ENCODE data around the gene SPEG. TPM values are rescaled to one million over a fixed set of nuclear protein-coding genes. Genes with fewer than 3 reads are reported as not detected.
A peak's percentile ranks its signal among the peaks of the same experiment; 100 is the strongest.

Gene SPEG
- total and polyA plus RNA-seq, 3 experiments from 2014 or later = 0.48 to 1.0 (median 0.94) TPM

DNA sequence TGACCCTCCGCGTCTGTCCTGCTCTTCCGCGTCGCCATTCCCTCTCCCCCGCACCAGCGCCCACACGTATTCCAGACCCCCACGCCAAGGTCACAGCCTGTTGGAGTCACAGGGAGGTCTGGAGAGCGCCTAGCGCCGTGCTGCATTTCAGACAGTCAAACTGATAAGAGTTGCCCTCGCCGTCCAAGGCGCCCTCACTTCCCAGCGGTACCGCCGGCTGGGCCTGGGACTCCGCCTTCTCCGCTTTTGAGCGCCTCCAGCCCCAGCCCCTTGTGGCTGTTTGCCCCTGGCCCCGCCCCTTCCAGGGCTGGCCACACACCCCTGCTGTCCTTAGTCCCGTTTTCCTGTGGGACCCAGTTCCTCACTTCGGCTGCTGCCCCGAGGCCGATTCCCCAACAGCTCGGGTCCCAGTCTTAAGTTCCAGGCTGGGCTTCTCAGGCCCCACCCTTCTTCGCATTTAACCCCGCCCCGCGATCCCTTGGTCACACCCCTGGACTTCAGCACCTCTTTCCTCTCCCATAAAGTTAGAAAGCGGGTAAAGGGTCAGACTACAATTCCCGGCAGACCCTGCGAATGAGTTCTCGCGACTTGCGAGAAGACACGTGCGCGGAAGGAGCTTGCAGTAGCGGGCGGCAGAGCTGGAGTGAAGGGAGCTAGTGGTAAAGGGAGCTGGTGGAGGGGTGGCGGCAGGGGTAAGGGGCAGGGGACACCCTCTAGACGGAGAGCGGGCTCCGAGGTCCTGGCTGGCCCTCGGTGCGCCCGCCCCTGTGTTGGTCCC, 63.8 kb downstream of the SPEG start, which contains the start of gene GMPPA:
TSS of gene GMPPA (plus strand) at position 612 of the 778 bp plus-strand sequence. CDS start 1,085 bp downstream, outside the sequence.
- CTCF ChIA-PET = interaction anchor here (0.7 to 6.1 kb wide), 9 partner anchors 11 to 144 kb away, joined by 3 to 102 read pairs (median 3); partner anchors contain the start of gene DNPEP
- H3K27ac ChIP-seq (ENCODE audit: low read depth, low read length) = peak within 1 kb of the TSS; percentile 70
- Mint-ChIP-seq H3K4me1 (peaks cover 28 to 45% (median 32%) of the 10 kb centered on the region in 3 donors), H3K27me3 (peaks cover 23 to 42% of the 10 kb centered on the region in 2 donors), H3K36me3 (peaks cover under 1 to 14% (median 2%) of the 10 kb centered on the region in 3 donors), H3K4me3 (peak within 1 kb of the TSS; percentile 85 to 99 (median 96)), H3K9me3 (no peaks in the 10 kb centered on the region), H3K27ac (peak within 1 kb of the TSS; percentile 5 to 95 (median 88))
- H3K27me3 ChIP-seq (ENCODE audit: insufficient read depth, low read length, poor library complexity, severe bottlenecking) = peaks cover 30% of the 10 kb centered on the region
- H3K36me3 ChIP-seq (ENCODE audit: insufficient read depth, low read length) = no peaks in the 10 kb centered on the region
- H3K4me3 ChIP-seq (ENCODE audit: low read length) = peak within 1 kb of the TSS; percentile 77
- DNase-seq = peak; percentile 84 to 95 (median 89)
- POLR2A ChIA-PET = interaction anchor here (1.2 kb wide), 2 partner anchors 12 to 111 kb away, joined by 3 to 5 read pairs; partner anchors contain the start of gene DNPEP
- H3K4me1 ChIP-seq (ENCODE audit: insufficient read depth, low read length) = peaks cover 26% of the 10 kb centered on the region
- H3K9me3 ChIP-seq (ENCODE audit: low read length) = no peaks in the 10 kb centered on the region

- ChIA-PET POLR2A (interaction anchor here (1.2 kb wide), 2 partner anchors 11 to 111 kb away, joined by 3 to 5 read pairs; partner anchors contain the start of gene DNPEP), CTCF (interaction anchor here (0.7 to 6.1 kb wide), 8 partner anchors 10 to 144 kb away, joined by 3 to 102 read pairs (median 4); partner anchors contain the start of gene DNPEP)
- Histone ChIP-seq H3K27me3 (ENCODE audit: insufficient read depth, low read length, poor library complexity, severe bottlenecking) (peaks cover 30% of the 10 kb centered on the region), H3K27ac (ENCODE audit: low read depth, low read length) (peak overlapping the region; percentile 70), H3K36me3 (ENCODE audit: insufficient read depth, low read length) (peaks cover 4% of the 10 kb centered on the region), H3K4me3 (ENCODE audit: low read length) (peak overlapping the region; percentile 77), H3K4me1 (ENCODE audit: insufficient read depth, low read length) (peaks cover 26% of the 10 kb centered on the region), H3K9me3 (ENCODE audit: low read length) (no peaks in the 10 kb centered on the region)
- peaks cover 22 to 37% of the 10 kb centered on the region in 2 donors for H3K27me3 Mint-ChIP-seq
- DNase-seq = no peak
- peaks cover 28 to 45% (median 32%) of the 10 kb centered on the region in 3 donors for H3K4me1 Mint-ChIP-seq
- H3K9me3 Mint-ChIP-seq = no peaks in the 10 kb centered on the region
- peak overlapping the region; percentile 85 to 99 (median 96) for H3K4me3 Mint-ChIP-seq
- H3K36me3 Mint-ChIP-seq = peaks cover 4 to 19% (median 7%) of the 10 kb centered on the region in 3 donors
- peak overlapping the region; percentile 5 to 95 (median 88) for H3K27ac Mint-ChIP-seq
Measured at GRCh38 chr2:219499058-219499307, 64.3 kb downstream of the SPEG start.

DNA sequence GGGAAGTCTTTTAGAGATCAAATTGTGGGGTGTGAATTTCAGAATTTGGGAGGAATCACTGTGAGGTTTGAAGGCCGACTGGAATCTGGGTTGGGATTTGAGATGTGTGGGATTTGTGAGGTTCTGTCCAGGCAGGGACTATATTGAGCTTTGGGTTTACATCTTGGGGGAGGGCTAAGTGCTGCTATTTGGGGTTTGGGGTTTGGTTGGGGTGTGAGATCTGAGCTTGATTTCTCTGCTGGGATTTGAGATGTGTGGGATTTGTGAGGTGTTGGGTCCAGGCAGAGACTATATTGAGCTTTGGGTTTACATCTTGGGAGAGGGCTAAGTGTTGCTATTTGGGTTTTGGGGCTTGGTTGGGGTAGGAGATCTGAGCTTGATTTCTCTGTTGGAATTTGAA, 64.9 kb downstream of the SPEG start:
- peaks cover 4 to 25% (median 13%) of the 10 kb centered on the region in 3 donors for H3K36me3 Mint-ChIP-seq
- H3K36me3 ChIP-seq (ENCODE audit: insufficient read depth, low read length) = peaks cover 9% of the 10 kb centered on the region
- ChIA-PET POLR2A (interaction anchor here (1.2 to 1.3 kb wide), 2 partner anchors 11 to 112 kb away, joined by 3 to 5 read pairs; partner anchors contain the start of gene DNPEP), CTCF (interaction anchor here (1.0 to 3.0 kb wide), 5 partner anchors 10 to 143 kb away, joined by 3 to 13 read pairs (median 6); no protein-coding TSS in a partner anchor)
- peaks cover 26% of the 10 kb centered on the region for H3K4me1 ChIP-seq (ENCODE audit: insufficient read depth, low read length)
- peak overlapping the region; percentile 2 to 91 (median 64) for H3K27ac Mint-ChIP-seq
- peaks cover 21 to 31% of the 10 kb centered on the region in 2 donors for H3K27me3 Mint-ChIP-seq
- H3K9me3 ChIP-seq (ENCODE audit: low read length) = no peaks in the 10 kb centered on the region
- peak overlapping the region; percentile 85 to 99 (median 96) for H3K4me3 Mint-ChIP-seq
- peaks cover 28% of the 10 kb centered on the region for H3K27me3 ChIP-seq (ENCODE audit: insufficient read depth, low read length, poor library complexity, severe bottlenecking)
- peak overlapping the region; percentile 77 for H3K4me3 ChIP-seq (ENCODE audit: low read length)
- peaks cover 28 to 45% (median 32%) of the 10 kb centered on the region in 3 donors for H3K4me1 Mint-ChIP-seq
- H3K27ac ChIP-seq (ENCODE audit: low read depth, low read length) = peak overlapping the region; percentile 70
- DNase-seq = no peak
- H3K9me3 Mint-ChIP-seq = no peaks in the 10 kb centered on the region

- Mint-ChIP-seq H3K27ac (peak overlapping the region in 2 of 8 donors; percentile 40 to 91), H3K27me3 (peaks cover 18 to 25% of the 10 kb centered on the region in 2 donors), H3K4me1 (peaks cover 28 to 44% (median 32%) of the 10 kb centered on the region in 3 donors), H3K9me3 (no peaks in the 10 kb centered on the region), H3K4me3 (peak overlapping the region; percentile 85 to 99 (median 96)), H3K36me3 (peaks cover 8 to 30% (median 15%) of the 10 kb centered on the region in 3 donors)
- H3K36me3 ChIP-seq (ENCODE audit: insufficient read depth, low read length) = peaks cover 13% of the 10 kb centered on the region
- ChIA-PET POLR2A (interaction anchor here (1.3 kb wide), 1 partner anchor 113 kb away, joined by 3 read pairs; the partner anchor contains the start of gene DNPEP), CTCF (interaction anchor here (1.1 to 3.0 kb wide), 3 partner anchors 10 to 30 kb away, joined by 3 to 13 read pairs (median 10); partner anchors contain the start of gene ASIC4)
- H3K9me3 ChIP-seq (ENCODE audit: low read length) = no peaks in the 10 kb centered on the region
- peaks cover 26% of the 10 kb centered on the region for H3K4me1 ChIP-seq (ENCODE audit: insufficient read depth, low read length)
- DNase-seq = no peak
- H3K27me3 ChIP-seq (ENCODE audit: insufficient read depth, low read length, poor library complexity, severe bottlenecking) = peaks cover 22% of the 10 kb centered on the region
- H3K27ac ChIP-seq (ENCODE audit: low read depth, low read length) = peak overlapping the region; percentile 70
- no peak overlapping the region for H3K4me3 ChIP-seq (ENCODE audit: low read length)
Measured at GRCh38 chr2:219500135-219500534, 65.5 kb downstream of the SPEG start.

- peaks cover 9 to 47% (median 19%) of the 10 kb centered on the region in 3 donors for H3K36me3 Mint-ChIP-seq
- CTCF ChIA-PET = interaction anchor here (3.0 kb wide), 1 partner anchor 8 kb away, joined by 10 read pairs; no protein-coding TSS in a partner anchor
- peak overlapping the region in 2 of 8 donors; percentile 61 to 88 for H3K27ac Mint-ChIP-seq
Measured at GRCh38 chr2:219501849-219502248, 67.2 kb downstream of the SPEG start.

GRCh38 chr2:219502618-219503017, 68.0 kb downstream of the SPEG start:
- POLR2A ChIA-PET = no interaction called here

More at GRCh38 chr2:219501849-219502248, 67.2 kb downstream of the SPEG start:
- no peaks in the 10 kb centered on the region for H3K9me3 ChIP-seq (ENCODE audit: low read length)
- peaks cover 28 to 34% (median 29%) of the 10 kb centered on the region in 3 donors for H3K4me1 Mint-ChIP-seq
- POLR2A ChIA-PET = no interaction called here
- peaks cover 9% of the 10 kb centered on the region for H3K27me3 ChIP-seq (ENCODE audit: insufficient read depth, low read length, poor library complexity, severe bottlenecking)
- H3K4me1 ChIP-seq (ENCODE audit: insufficient read depth, low read length) = peaks cover 24% of the 10 kb centered on the region
- H3K27me3 Mint-ChIP-seq = peaks cover 9 to 13% of the 10 kb centered on the region in 2 donors
- H3K9me3 Mint-ChIP-seq = no peaks in the 10 kb centered on the region
- H3K4me3 ChIP-seq (ENCODE audit: low read length) = no peak overlapping the region
- DNase-seq = no peak
- peak overlapping the region; percentile 57 for H3K27ac ChIP-seq (ENCODE audit: low read depth, low read length)
- H3K4me3 Mint-ChIP-seq = peak overlapping the region in 1 of 7 donors; percentile 66
- H3K36me3 ChIP-seq (ENCODE audit: insufficient read depth, low read length) = peaks cover 14% of the 10 kb centered on the region

GRCh38 chr2:219505585-219505984, 70.9 kb downstream of the SPEG start:
- no peak overlapping the region for H3K4me3 Mint-ChIP-seq
- Histone ChIP-seq H3K4me3 (ENCODE audit: low read length) (no peak overlapping the region), H3K4me1 (ENCODE audit: insufficient read depth, low read length) (peaks cover 15% of the 10 kb centered on the region), H3K9me3 (ENCODE audit: low read length) (no peaks in the 10 kb centered on the region), H3K36me3 (ENCODE audit: insufficient read depth, low read length) (peaks cover 14% of the 10 kb centered on the region), H3K27me3 (ENCODE audit: insufficient read depth, low read length, poor library complexity, severe bottlenecking) (no peaks in the 10 kb centered on the region), H3K27ac (ENCODE audit: low read depth, low read length) (no peak overlapping the region)
- peaks cover 11 to 15% (median 12%) of the 10 kb centered on the region in 3 donors for H3K4me1 Mint-ChIP-seq
- no peak for DNase-seq
- H3K9me3 Mint-ChIP-seq = peaks cover 0 to 4% (median 0%) of the 10 kb centered on the region in 5 donors
- H3K27me3 Mint-ChIP-seq = peaks cover 13 to 20% of the 10 kb centered on the region in 2 donors
- no peak overlapping the region for H3K27ac Mint-ChIP-seq
- ChIA-PET POLR2A (no interaction called here), CTCF (interaction anchor here (6.7 kb wide), 1 partner anchor 10 kb away, joined by 36 read pairs; the partner anchor contains the start of gene GMPPA)
- H3K36me3 Mint-ChIP-seq = peaks cover 9 to 50% (median 19%) of the 10 kb centered on the region in 3 donors

More at GRCh38 chr2:219502618-219503017, 68.0 kb downstream of the SPEG start:
- H3K4me1 Mint-ChIP-seq = peaks cover 24 to 26% (median 24%) of the 10 kb centered on the region in 3 donors
- H3K36me3 ChIP-seq (ENCODE audit: insufficient read depth, low read length) = peaks cover 14% of the 10 kb centered on the region
- H3K27ac ChIP-seq (ENCODE audit: low read depth, low read length) = no peak overlapping the region
- H3K4me1 ChIP-seq (ENCODE audit: insufficient read depth, low read length) = peaks cover 16% of the 10 kb centered on the region
- no peak for DNase-seq
- no peak overlapping the region for H3K4me3 ChIP-seq (ENCODE audit: low read length)
- CTCF ChIA-PET = no interaction called here
- H3K9me3 Mint-ChIP-seq = no peaks in the 10 kb centered on the region
- H3K4me3 Mint-ChIP-seq = no peak overlapping the region
- H3K36me3 Mint-ChIP-seq = peaks cover 9 to 51% (median 19%) of the 10 kb centered on the region in 3 donors
- peaks cover 2 to 10% of the 10 kb centered on the region in 2 donors for H3K27me3 Mint-ChIP-seq
- H3K9me3 ChIP-seq (ENCODE audit: low read length) = no peaks in the 10 kb centered on the region
- peaks cover 2% of the 10 kb centered on the region for H3K27me3 ChIP-seq (ENCODE audit: insufficient read depth, low read length, poor library complexity, severe bottlenecking)
- H3K27ac Mint-ChIP-seq = no peak overlapping the region

All from CD8-positive, alpha-beta memory T cell (primary cell).